ENCODE data around the gene OTUB1.

Gene OTUB1

GRCh38 chr11:63974259-63975143, 11.7 kb upstream of the OTUB1 start, which contains the start of gene COX8A:
Gene COX8A, plus strand, starts transcription at chr11:63974620. Its CDS starts 61 bp downstream, at chr11:63974681.
- DNase-seq (ENCODE audit: low read depth in 2 of 2) = peak; percentile 92 to 94

- no peak for DNase-seq (ENCODE audit: low read depth in 2 of 2)
Observed at GRCh38 chr11:63978551-63979239, 7.5 kb upstream of the OTUB1 start.

- no peak for DNase-seq (ENCODE audit: low read depth in 2 of 2)
Observed at GRCh38 chr11:63979426-63979825, 6.8 kb upstream of the OTUB1 start.

GRCh38 chr11:63985812-63986155, 454 bp upstream of the OTUB1 start:
- peak in 1 of 2 donors; percentile 40 for DNase-seq (ENCODE audit: low read depth in 2 of 2)

- DNase-seq (ENCODE audit: low read depth in 2 of 2) = no peak
Observed at GRCh38 chr11:63986932-63987513, 785 bp downstream of the OTUB1 start.

GRCh38 chr11:63991558-63991957, 5.3 kb downstream of the OTUB1 start:
- DNase-seq (ENCODE audit: low read depth in 2 of 2) = no peak

- DNase-seq (ENCODE audit: low read depth in 2 of 2) = no peak
Observed at GRCh38 chr11:63993100-63993499, 6.9 kb downstream of the OTUB1 start.

GRCh38 chr11:63993993-63994392, 7.8 kb downstream of the OTUB1 start:
- no peak for DNase-seq (ENCODE audit: low read depth in 2 of 2)

GRCh38 chr11:63996512-63996911, 10.3 kb downstream of the OTUB1 start:
- no peak for DNase-seq (ENCODE audit: low read depth in 2 of 2)

- DNase-seq (ENCODE audit: low read depth in 2 of 2) = no peak
Observed at GRCh38 chr11:63997104-63997700, 11.0 kb downstream of the OTUB1 start.

- no peak for DNase-seq (ENCODE audit: low read depth in 2 of 2)
Observed at GRCh38 chr11:63997801-63998337, 11.6 kb downstream of the OTUB1 start.

GRCh38 chr11:63998558-63999348, 12.5 kb downstream of the OTUB1 start:
- DNase-seq (ENCODE audit: low read depth in 2 of 2) = no peak

GRCh38 chr11:63999349-64000025, 13.2 kb downstream of the OTUB1 start:
- DNase-seq (ENCODE audit: low read depth in 2 of 2) = peak; percentile 31 to 38

GRCh38 chr11:64000026-64000739, 13.9 kb downstream of the OTUB1 start:
- DNase-seq (ENCODE audit: low read depth in 2 of 2) = peak; percentile 29 to 43

- DNase-seq (ENCODE audit: low read depth in 2 of 2) = no peak
Observed at GRCh38 chr11:64000740-64001483, 14.7 kb downstream of the OTUB1 start.

GRCh38 chr11:64001484-64002420, 15.5 kb downstream of the OTUB1 start:
- DNase-seq (ENCODE audit: low read depth in 2 of 2) = no peak

GRCh38 chr11:64003807-64004589, 17.8 kb downstream of the OTUB1 start:
- DNase-seq (ENCODE audit: low read depth in 2 of 2) = no peak

Data from activated CD8-positive, alpha-beta memory T cell treated with anti-CD3 and anti-CD28 coated beads for 4 hours (primary cell).